MCF 10A (cell line): ENCODE measurements around the gene MRPS34. TPM values are rescaled to one million over a fixed set of nuclear protein-coding genes. Genes with fewer than 3 reads are reported as not detected.

Experiments used
- Bru-seq: library from RNA; stranded (reverse); fragments of 400-500 nt; gene quantifications from one replicate; lab custom pipeline; 2021; lab: Mats Ljungman, UMichigan
- BruChase-seq, 2 experiments: library from RNA; stranded (reverse); fragments of 400-500 nt; gene quantifications; one replicate each; lab custom pipeline; 2021; lab: Mats Ljungman, UMichigan
- BruUV-seq: library from RNA; stranded (reverse); fragments of 400-500 nt; replicated peaks from 2 replicates; lab custom pipeline; 2021; lab: Mats Ljungman, UMichigan
- CTCF ChIA-PET: fragments of 300-600 bp; sonication (Branson Sonifier 250); formaldehyde crosslinking; extraction: SDS; loops from one replicate; lab custom pipeline; 2021; ENCODE audit warnings: antibody characterized with exemption, inconsistent platforms; lab: Yijun Ruan, JAX
- POLR2A ChIA-PET: fragments of 300-600, 350-650 bp; sonication (Branson Sonifier 250); formaldehyde crosslinking; extraction: SDS; loops from one replicate; lab custom pipeline; 2020; ENCODE audit warnings: antibody characterized with exemption, inconsistent platforms; lab: Yijun Ruan, JAX
- DNase-seq: peaks from one replicate; pipeline ENCODE4 v3.0.0-alpha.2; 2018; ENCODE audit not compliant: unreplicated experiment
- H3K27ac Mint-ChIP-seq: one replicate; pipeline ENCODE4 v1.8.0; 2022; ENCODE audit warnings: mild to moderate bottlenecking, low read depth, mixed read lengths; ENCODE audit not compliant: unreplicated experiment
- H3K27me3 Mint-ChIP-seq: one replicate; pipeline ENCODE4 v1.8.0; 2022; ENCODE audit warnings: mixed read lengths; ENCODE audit not compliant: insufficient read depth, unreplicated experiment
- H3K36me3 Mint-ChIP-seq: one replicate; pipeline ENCODE4 v1.8.0; 2022; ENCODE audit warnings: mild to moderate bottlenecking, moderate library complexity, mixed read lengths; ENCODE audit not compliant: insufficient read depth, unreplicated experiment
- H3K4me1 Mint-ChIP-seq: one replicate; pipeline ENCODE4 v1.8.0; 2022; ENCODE audit warnings: mixed read lengths; ENCODE audit not compliant: insufficient read depth, unreplicated experiment
- H3K4me3 Mint-ChIP-seq: one replicate; pipeline ENCODE4 v1.8.0; 2022; ENCODE audit warnings: mild to moderate bottlenecking, moderate library complexity, mixed read lengths; ENCODE audit not compliant: unreplicated experiment
- H3K9me3 Mint-ChIP-seq: one replicate; pipeline ENCODE4 v1.8.0; 2022; ENCODE audit warnings: mixed read lengths; ENCODE audit not compliant: unreplicated experiment
- CTCF ChIP-seq: fragments of 200-600 bp; IDR thresholded peaks from one replicate; pipeline ENCODE4 v1.8.0; 2022; ENCODE audit warnings: antibody characterized with exemption, mild to moderate bottlenecking; ENCODE audit not compliant: unreplicated experiment
- intact Hi-C: fragments of 100-400 bp; cut with micrococcal nuclease; formaldehyde crosslinking; loops from 2 replicates; pipeline ENCODE4 v1.14.1; 2022
- long read RNA-seq: library from polyadenylated mRNA; stranded (forward); transcript quantifications from one replicate; pipeline ENCODE4 v2.0.0, GENCODE V29; 2022
- total RNA-seq: library from RNA; stranded (reverse); gene quantifications from 2 replicates; pipeline ENCODE4 v1.2.3, GENCODE V29; 2022

MRPS34 gene
- 82.2 and 102 TPM in 2 replicates for total RNA-seq
- percentile 69 among the genes with signal in this experiment for Bru-seq, nascent RNA
- BruChase-seq, experiment 1, labeled RNA remaining after a 6-hour chase, result percentile 92 among the genes with signal in this experiment
- percentile 85 among the genes with signal in this experiment for BruChase-seq, experiment 2, labeled RNA remaining after a 2-hour chase
- long read RNA-seq, transcript MRPS34-202 (3 exons, 1,024 nt), result major isoform, 163 of 212 reads
- long read RNA-seq, transcript MRPS34-203 (2 exons, 713 nt), result minor isoform, 15 of 212 reads
- long read RNA-seq, transcript MRPS34-201 (3 exons, 1,040 nt), result minor isoform, 9 of 212 reads
- long read RNA-seq, partial matches to known transcripts, result 4 of 212 reads
- long read RNA-seq, other reads (novel, unspliced or antisense), result 21 of 212 reads

GRCh38 chr16:1772908-1773702 lies at the start of gene MRPS34:
TSS of gene MRPS34 (minus strand) at chr16:1773134. CDS start at chr16:1773119, 15 bp downstream.
- CTCF ChIA-PET, result interaction anchor here (0.7 to 1.7 kb wide), 7 partner anchors 16 to 67 kb away, joined by 3 to 7 read pairs (median 3); partner anchors contain the start of gene MAPK8IP3
- H3K4me1 Mint-ChIP-seq, result peaks cover 7% of the 10 kb centered on the region

GRCh38 chr16:1821861-1822611 lies 49.1 kb upstream of the MRPS34 start:
- POLR2A ChIA-PET, result interaction anchor here (1.0 kb wide), 1 partner anchor 116 kb away, joined by 3 read pairs; the partner anchor contains the start of gene MAPK8IP3
- intact Hi-C loops, result no loop called here
- no peak overlapping the region for H3K27ac Mint-ChIP-seq
- no peaks in the 10 kb centered on the region for H3K4me1 Mint-ChIP-seq
- H3K4me3 Mint-ChIP-seq, result no peak overlapping the region
- no peak for DNase-seq
- TF ChIP-seq CTCF, result no peak
- no peaks in the 10 kb centered on the region for H3K9me3 Mint-ChIP-seq
- BruUV-seq, result no TSS peak
- peaks cover 38% of the 10 kb centered on the region for H3K36me3 Mint-ChIP-seq
- H3K27me3 Mint-ChIP-seq, result no peaks in the 10 kb centered on the region
- CTCF ChIA-PET, result interaction anchor here (1.1 kb wide), 1 partner anchor 116 kb away, joined by 3 read pairs; the partner anchor contains the start of gene MAPK8IP3

More at GRCh38 chr16:1772908-1773702, at the start of gene MRPS34:
- Mint-ChIP-seq H3K9me3 (no peaks in the 10 kb centered on the region), H3K4me3 (peak within 1 kb of the TSS; percentile 80), H3K27ac (peak within 1 kb of the TSS; percentile 80), H3K27me3 (no peaks in the 10 kb centered on the region), H3K36me3 (peaks cover 58% of the 10 kb centered on the region)
- DNase-seq, result peak; percentile 84
- POLR2A ChIA-PET, result interaction anchor here (0.6 to 7.7 kb wide), 24 partner anchors 9 to 909 kb away, joined by 3 to 137 read pairs (median 4); partner anchors contain the start of genes CRAMP1, FAHD1, HAGH and IFT140
- intact Hi-C loops, result no loop called here
- peak; percentile 92 for TF ChIP-seq CTCF
- no TSS peak for BruUV-seq

- DNase-seq, result no peak
- Mint-ChIP-seq H3K9me3 (no peaks in the 10 kb centered on the region), H3K36me3 (peaks cover 38% of the 10 kb centered on the region), H3K27ac (no peak overlapping the region), H3K4me3 (no peak overlapping the region), H3K4me1 (no peaks in the 10 kb centered on the region), H3K27me3 (no peaks in the 10 kb centered on the region)
- POLR2A ChIA-PET, result interaction anchor here (1.0 to 1.7 kb wide), 2 partner anchors 39 to 115 kb away, joined by 3 to 6 read pairs; partner anchors contain the start of genes MAPK8IP3, NUBP2 and SPSB3
- intact Hi-C loops, result no loop called here
- no TSS peak for BruUV-seq
- CTCF ChIA-PET, result interaction anchor here (1.0 to 1.1 kb wide), 2 partner anchors 18 to 115 kb away, joined by 3 read pairs; partner anchors contain the start of gene MAPK8IP3
- TF ChIP-seq CTCF, result no peak
These were observed 48.0 kb upstream of the MRPS34 start for GRCh38 chr16:1820946-1821290.
